ENCODE data around the gene DLG5. TPM values are rescaled to one million over a fixed set of nuclear protein-coding genes. Genes with fewer than 3 reads are reported as not detected.

The DLG5 gene
- total and polyA plus RNA-seq, 10 of the 15 experiments (the other 5 are each of a cell fraction or from before 2014, with no cell fraction given): 0.18 to 6.6 (median 2.7) TPM

DNA sequence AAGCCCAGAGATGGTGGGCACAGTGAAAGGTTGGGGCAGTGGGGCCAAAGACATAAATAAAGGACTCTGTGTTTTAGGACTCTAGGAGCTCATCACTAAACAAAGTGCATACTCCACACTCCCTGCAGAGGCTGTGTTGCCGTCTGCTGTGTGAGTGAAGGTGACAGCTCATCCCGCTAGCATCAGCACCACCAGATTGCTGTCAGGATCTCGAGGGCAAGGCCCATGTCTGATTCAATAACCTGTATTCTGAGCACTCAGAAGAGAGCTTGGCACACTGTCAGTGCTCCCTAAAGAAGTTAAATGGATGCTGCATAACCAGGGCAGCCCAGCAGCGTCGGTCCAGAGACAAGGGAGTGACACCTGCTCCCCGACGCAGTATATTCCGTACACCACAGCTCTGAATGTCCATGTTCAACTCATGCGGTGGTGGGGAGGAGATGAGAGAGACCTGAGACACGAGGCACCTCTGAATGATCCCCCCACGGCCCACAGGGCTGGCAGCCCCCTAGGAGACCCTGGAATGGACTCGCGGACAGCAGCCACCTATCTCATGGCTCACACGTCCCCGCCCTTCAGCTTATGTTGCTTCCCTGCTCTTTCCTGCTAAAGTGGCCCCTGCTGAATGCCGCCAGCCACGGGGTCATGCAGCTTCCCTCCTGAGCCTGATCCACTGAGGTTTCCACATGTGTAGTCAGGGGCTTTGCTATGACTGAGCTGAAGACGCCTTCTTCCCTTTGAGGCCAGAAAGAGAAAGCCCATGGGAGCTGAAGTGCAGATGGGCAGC lies 156.3 kb downstream of the DLG5 start (continued):
- TF ChIP-seq, protein P1, sequence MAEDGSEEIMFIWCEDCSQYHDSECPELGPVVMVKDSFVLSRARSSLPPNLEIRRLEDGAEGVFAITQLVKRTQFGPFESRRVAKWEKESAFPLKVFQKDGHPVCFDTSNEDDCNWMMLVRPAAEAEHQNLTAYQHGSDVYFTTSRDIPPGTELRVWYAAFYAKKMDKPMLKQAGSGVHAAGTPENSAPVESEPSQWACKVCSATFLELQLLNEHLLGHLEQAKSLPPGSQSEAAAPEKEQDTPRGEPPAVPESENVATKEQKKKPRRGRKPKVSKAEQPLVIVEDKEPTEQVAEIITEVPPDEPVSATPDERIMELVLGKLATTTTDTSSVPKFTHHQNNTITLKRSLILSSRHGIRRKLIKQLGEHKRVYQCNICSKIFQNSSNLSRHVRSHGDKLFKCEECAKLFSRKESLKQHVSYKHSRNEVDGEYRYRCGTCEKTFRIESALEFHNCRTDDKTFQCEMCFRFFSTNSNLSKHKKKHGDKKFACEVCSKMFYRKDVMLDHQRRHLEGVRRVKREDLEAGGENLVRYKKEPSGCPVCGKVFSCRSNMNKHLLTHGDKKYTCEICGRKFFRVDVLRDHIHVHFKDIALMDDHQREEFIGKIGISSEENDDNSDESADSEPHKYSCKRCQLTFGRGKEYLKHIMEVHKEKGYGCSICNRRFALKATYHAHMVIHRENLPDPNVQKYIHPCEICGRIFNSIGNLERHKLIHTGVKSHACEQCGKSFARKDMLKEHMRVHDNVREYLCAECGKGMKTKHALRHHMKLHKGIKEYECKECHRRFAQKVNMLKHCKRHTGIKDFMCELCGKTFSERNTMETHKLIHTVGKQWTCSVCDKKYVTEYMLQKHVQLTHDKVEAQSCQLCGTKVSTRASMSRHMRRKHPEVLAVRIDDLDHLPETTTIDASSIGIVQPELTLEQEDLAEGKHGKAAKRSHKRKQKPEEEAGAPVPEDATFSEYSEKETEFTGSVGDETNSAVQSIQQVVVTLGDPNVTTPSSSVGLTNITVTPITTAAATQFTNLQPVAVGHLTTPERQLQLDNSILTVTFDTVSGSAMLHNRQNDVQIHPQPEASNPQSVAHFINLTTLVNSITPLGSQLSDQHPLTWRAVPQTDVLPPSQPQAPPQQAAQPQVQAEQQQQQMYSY (CRISPR knock-in tag; IDR thresholded peaks at IDR 0.05): no peak
- TF ChIP-seq, protein P2, sequence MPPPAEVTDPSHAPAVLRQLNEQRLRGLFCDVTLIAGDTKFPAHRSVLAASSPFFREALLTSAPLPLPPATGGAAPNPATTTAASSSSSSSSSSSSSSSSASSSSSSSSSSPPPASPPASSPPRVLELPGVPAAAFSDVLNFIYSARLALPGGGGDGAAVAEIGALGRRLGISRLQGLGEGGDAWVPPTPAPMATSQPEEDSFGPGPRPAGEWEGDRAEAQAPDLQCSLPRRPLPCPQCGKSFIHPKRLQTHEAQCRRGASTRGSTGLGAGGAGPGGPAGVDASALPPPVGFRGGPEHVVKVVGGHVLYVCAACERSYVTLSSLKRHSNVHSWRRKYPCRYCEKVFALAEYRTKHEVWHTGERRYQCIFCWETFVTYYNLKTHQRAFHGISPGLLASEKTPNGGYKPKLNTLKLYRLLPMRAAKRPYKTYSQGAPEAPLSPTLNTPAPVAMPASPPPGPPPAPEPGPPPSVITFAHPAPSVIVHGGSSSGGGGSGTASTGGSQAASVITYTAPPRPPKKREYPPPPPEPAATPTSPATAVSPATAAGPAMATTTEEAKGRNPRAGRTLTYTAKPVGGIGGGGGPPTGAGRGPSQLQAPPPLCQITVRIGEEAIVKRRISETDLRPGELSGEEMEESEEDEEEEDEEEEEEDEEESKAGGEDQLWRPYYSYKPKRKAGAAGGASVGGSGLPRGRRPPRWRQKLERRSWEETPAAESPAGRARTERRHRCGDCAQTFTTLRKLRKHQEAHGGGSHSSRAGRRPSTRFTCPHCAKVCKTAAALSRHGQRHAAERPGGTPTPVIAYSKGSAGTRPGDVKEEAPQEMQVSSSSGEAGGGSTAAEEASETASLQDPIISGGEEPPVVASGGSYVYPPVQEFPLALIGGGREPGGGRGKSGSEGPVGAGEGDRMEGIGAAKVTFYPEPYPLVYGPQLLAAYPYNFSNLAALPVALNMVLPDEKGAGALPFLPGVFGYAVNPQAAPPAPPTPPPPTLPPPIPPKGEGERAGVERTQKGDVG (CRISPR knock-in tag; IDR thresholded peaks at IDR 0.05): no peak
- TF ChIP-seq, protein P3, sequence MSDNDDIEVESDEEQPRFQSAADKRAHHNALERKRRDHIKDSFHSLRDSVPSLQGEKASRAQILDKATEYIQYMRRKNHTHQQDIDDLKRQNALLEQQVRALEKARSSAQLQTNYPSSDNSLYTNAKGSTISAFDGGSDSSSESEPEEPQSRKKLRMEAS (IDR thresholded peaks at IDR 0.05; ENCODE audit: low read depth, low read length): no peak
- TF ChIP-seq BRCA1 (IDR thresholded peaks at IDR 0.05; ENCODE audit: low read depth, low read length): no peak
